Lower leg skin (tissue), 3 donors: ENCODE results near the gene SDR9C7.

Experiments
- CTCF ChIP-seq, 3 donors: fragments of 450-650 bp; IDR thresholded peaks; one replicate each; pipeline ENCODE4 v1.5.1; 2016; ENCODE audit warnings: antibody characterized with exemption in 3 of 3, mild to moderate bottlenecking in 3 of 3, moderate library complexity in 2 of 3
- POLR2A ChIP-seq, 2 donors: fragments of 450-650 bp; IDR thresholded peaks; one replicate each; pipeline ENCODE4 v1.6.1; 2016 to 2017; ENCODE audit warnings: antibody characterized with exemption in 2 of 2, mild to moderate bottlenecking in 1 of 2, moderate library complexity in 1 of 2

- no peak for TF ChIP-seq POLR2A (IDR thresholded peaks at IDR 0.05)
- no peak for TF ChIP-seq CTCF (IDR thresholded peaks at IDR 0.05)
These were observed 28.4 kb downstream of the SDR9C7 start for GRCh38 chr12:56905852-56906251.
